K562 (cell line): Measurements from ENCODE around the gene POLD3. TPM values are rescaled to one million over a fixed set of nuclear protein-coding genes. Genes with fewer than 3 reads are reported as not detected.
A peak's percentile ranks its signal among the peaks of the same experiment; 100 is the strongest.

Experiments used
- ATAC-seq: fragments of 200-7000 bp; cut with Tn5 transposase; 3 replicates; pipeline ENCODE4 v1.9.1; 2020; ENCODE audit warnings: moderate library complexity
- BruUV-seq: library from RNA; stranded (reverse); fragments of 400-500 nt; replicated peaks from 2 replicates; lab custom pipeline; 2021; lab: Mats Ljungman, UMichigan
- CTCF ChIA-PET: fragments of 300-600 bp; formaldehyde crosslinking; extraction: SDS; loops from one replicate; lab custom pipeline; 2021; ENCODE audit warnings: low intra/inter-chr PET ratio; lab: Yijun Ruan, JAX
- POLR2A ChIA-PET: fragments of 300-600, 350-650 bp; sonication (Branson Sonifier 250); formaldehyde crosslinking; extraction: SDS; loops from one replicate; lab custom pipeline; 2021; ENCODE audit warnings: antibody characterized with exemption, inconsistent platforms; lab: Yijun Ruan, JAX
- DNase-seq, 4 experiments: peaks; one replicate each; pipeline versions ENCODE4 v3.0.0 to v3.0.0-alpha.2; 2011 to 2018; ENCODE audit warnings: low spot score in 3 of 4, mixed read lengths in 3 of 4; ENCODE audit errors: extremely low read depth in 1 of 4
- FAIRE-seq: peaks from 2 replicates; lab custom pipeline; 2011; peaks lifted over from hg19 to GRCh38; lab: Jason Lieb, UNC
- H2AFZ ChIP-seq: 2 replicates; pipeline ENCODE4 v1.6.0; 2011; ENCODE audit warnings: low read depth, low read length, control low read depth, inconsistent platforms
- H3K27ac ChIP-seq: fragments of 200-600 bp; 3 replicates; pipeline ENCODE4 v1.8.0; 2011; ENCODE audit warnings: low read depth, mild to moderate bottlenecking, control low read depth, inconsistent platforms, low read length, moderate library complexity, mixed read lengths; ENCODE audit errors: extremely low read depth
- H3K27me3 ChIP-seq, 2 experiments: fragments of 300-600 bp in 1 of 2; 2 replicates in 1 of 2; 3 replicates in 1 of 2; pipeline versions ENCODE4 v1.6.0 to v1.8.0; 2011; ENCODE audit warnings: inconsistent platforms in 2 of 2, low read length in 2 of 2, mild to moderate bottlenecking in 1 of 2, mixed read lengths in 1 of 2, moderate library complexity in 1 of 2; ENCODE audit not compliant: control insufficient read depth in 2 of 2, insufficient read depth in 2 of 2
- H3K36me3 ChIP-seq: fragments of 300-600 bp; 3 replicates; pipeline ENCODE4 v1.8.0; 2011; ENCODE audit warnings: mild to moderate bottlenecking, low read length, inconsistent platforms; ENCODE audit not compliant: control insufficient read depth, insufficient read depth
- H3K4me1 ChIP-seq, 2 experiments: fragments of 200-600 bp in 1 of 2; replicated peaks in 1 of 2; 2 replicates in 1 of 2; 3 replicates in 1 of 2; pipeline versions ENCODE4 v1.5.1 to v1.8.0; 2011; ENCODE audit warnings: inconsistent platforms in 2 of 2, low read length in 2 of 2, mild to moderate bottlenecking in 1 of 2, mixed read lengths in 1 of 2, moderate library complexity in 1 of 2; ENCODE audit not compliant: control insufficient read depth in 2 of 2, insufficient read depth in 2 of 2
- H3K4me2 ChIP-seq: 2 replicates; pipeline ENCODE4 v1.6.1; 2011; ENCODE audit warnings: low read length, control low read depth, inconsistent platforms, mixed read lengths; ENCODE audit not compliant: insufficient read depth
- H3K4me3 ChIP-seq: fragments of 200-600 bp; sonication (generic), shearing (Covaris generic); 2 replicates; pipeline ENCODE4 v1.5.1; 2016; ENCODE audit warnings: control low read depth, inconsistent platforms
- H3K79me2 ChIP-seq: fragments of 200-600 bp; 3 replicates; pipeline ENCODE4 v1.8.0; 2011; ENCODE audit warnings: low read length, inconsistent platforms; ENCODE audit not compliant: control insufficient read depth, insufficient read depth
- H3K9ac ChIP-seq, 2 experiments: 2 replicates each; pipeline versions ENCODE4 v1.6.0 to v1.6.1; 2011; ENCODE audit warnings: low read depth in 2 of 2, low read length in 2 of 2, control low read depth in 1 of 2, inconsistent platforms in 1 of 2, mild to moderate bottlenecking in 1 of 2, mixed read lengths in 1 of 2; ENCODE audit not compliant: insufficient read depth in 1 of 2
- H3K9me1 ChIP-seq: one replicate; pipeline ENCODE4 v1.6.0; 2011; ENCODE audit warnings: inconsistent platforms, mild to moderate bottlenecking, low read length, moderate library complexity; ENCODE audit not compliant: control insufficient read depth, insufficient read depth
- H3K9me3 ChIP-seq: replicated peaks from 2 replicates; pipeline ENCODE4 v1.5.1; 2011; ENCODE audit warnings: low read depth, low read length, inconsistent platforms; ENCODE audit not compliant: control insufficient read depth, insufficient read depth
- H4K20me1 ChIP-seq: replicated peaks from 2 replicates; pipeline ENCODE4 v1.6.1; 2011; ENCODE audit warnings: low read length, inconsistent platforms, mixed read lengths; ENCODE audit not compliant: control insufficient read depth, insufficient read depth
- ARNT ChIP-seq, 2 experiments: fragments of 450-650 bp; IDR thresholded peaks; 2 replicates each; pipeline ENCODE4 v1.6.1; 2016; ENCODE audit warnings: mild to moderate bottlenecking in 1 of 2
- C11orf30 ChIP-seq: fragments of 450-650 bp; IDR thresholded peaks from 2 replicates; pipeline ENCODE4 v1.6.1; 2016; ENCODE audit warnings: low read depth, mild to moderate bottlenecking
- CREM ChIP-seq: IDR thresholded peaks from 2 replicates; pipeline ENCODE4 v1.6.1; 2014; ENCODE audit warnings: antibody characterized with exemption, low read depth
- EZH2 ChIP-seq: IDR thresholded peaks from 2 replicates; pipeline ENCODE4 v1.6.1; 2012; ENCODE audit warnings: low read depth, mild to moderate bottlenecking, inconsistent platforms, low read length, borderline replicate concordance
- MAFK ChIP-seq: IDR thresholded peaks from 2 replicates; pipeline ENCODE4 v1.6.1; 2011; ENCODE audit warnings: low read length, improper control_type of control experiment
- PBX2 ChIP-seq, 2 experiments: IDR thresholded peaks in 1 of 2; conservative IDR thresholded peaks in 1 of 2; 2 replicates each; pipeline ENCODE4 v1.6.1; 2016; ENCODE audit warnings: low read depth in 2 of 2, mild to moderate bottlenecking in 1 of 2, missing compliant biosample characterization in 1 of 2, missing genetic modification characterization in 1 of 2, moderate library complexity in 1 of 2
- PKNOX1 ChIP-seq: fragments of 450-650 bp; IDR thresholded peaks from 2 replicates; pipeline ENCODE4 v1.6.1; 2016
- RNF2 ChIP-seq: sonication (generic); IDR thresholded peaks from 2 replicates; pipeline ENCODE4 v1.6.1; 2016
- TAL1 ChIP-seq: fragments of 450-650 bp; IDR thresholded peaks from 2 replicates; pipeline ENCODE4 v1.6.1; 2016; ENCODE audit warnings: mild to moderate bottlenecking
- TEAD4 ChIP-seq, 2 experiments: sonication (generic) in 1 of 2; formaldehyde crosslinking in 1 of 2; IDR thresholded peaks; 2 replicates each; pipeline versions ENCODE4 v1.6.1 to v1.8.0; 2012 to 2022; ENCODE audit warnings: borderline replicate concordance in 1 of 2, inconsistent platforms in 1 of 2, low read length in 1 of 2, mild to moderate bottlenecking in 1 of 2, missing genetic modification reagents in 1 of 2
- WGBS: fragments of 100-300 bp; shearing (Covaris generic); methylation state at CpG from one replicate; pipeline ENCODE4 v1.1.6; 2016; ENCODE audit warnings: low coverage, mixed read lengths; ENCODE audit not compliant: insufficient coverage; ENCODE audit errors: missing lambda C conversion rate; 5-methylcytosine and 5-hydroxymethylcytosine counted together
- in situ Hi-C: fragments of 300-500 bp; cut with MboI; formaldehyde crosslinking; loops from 4 replicates; pipeline ENCODE4 v1.15.0; 2018; ENCODE audit warnings: inconsistent platforms, mixed read lengths
- intact Hi-C: fragments of 100-400 bp; cut with micrococcal nuclease; formaldehyde crosslinking; loops from 2 replicates; pipeline ENCODE4 v1.14.2; 2022
- polyA plus RNA-seq, 8 experiments: library from polyadenylated mRNA; depleted of rRNA in 4 of 8; stranded (reverse) in 5 of 8; unstranded in 3 of 8; fragments of >200 nt; fragmentation: Nextera tagmentation in 2 of 8; fragmentation: Illumina TruSeq in 1 of 8; extraction: Ambion mirVana in 2 of 8; extraction: Trizol in 1 of 8; gene quantifications; 2 replicates each; pipeline versions ENCODE4 v1.2.1 to v1.2.3, GENCODE V29; 2011 to 2014; ENCODE audit warnings: inconsistent platforms in 1 of 8, missing spikeins in 1 of 8
- total RNA-seq, 7 experiments: library from RNA; depleted of rRNA in 6 of 7; stranded (reverse); fragments of >200 nt in 6 of 7; fragmentation: Illumina TruSeq in 2 of 7; extraction: Trizol in 2 of 7; gene quantifications; 2 replicates each; pipeline versions ENCODE4 v1.2.1 to v1.2.3, GENCODE V29; 2011 to 2021; ENCODE audit warnings: low replicate concordance in 1 of 7

Gene POLD3
- total and polyA plus RNA-seq, 9 of the 15 experiments (the other 6 are each of a cell fraction or from before 2014, with no cell fraction given), result 10.6 to 40.1 (median 24.6) TPM

GRCh38 chr11:74637700-74638099 lies 45.3 kb downstream of the POLD3 start (continued):
- TF ChIP-seq MAFK, result no peak

- FAIRE-seq (no peak), DNase-seq (no peak), ATAC-seq (no peak)
- peaks cover 77% of the 10 kb centered on the region for H3K36me3 ChIP-seq
- no peak overlapping the region for H3K27ac ChIP-seq
- no peak overlapping the region for H3K4me3 ChIP-seq
- H3K4me2 ChIP-seq, result no peak overlapping the region
- in situ Hi-C loops (no loop called here), intact Hi-C loops (no loop called here)
- BruUV-seq, result no TSS peak
- H3K9ac ChIP-seq, result no peak overlapping the region
- no peaks in the 10 kb centered on the region for H3K9me3 ChIP-seq
- ChIA-PET CTCF (no interaction called here), POLR2A (interaction anchor here (0.6 kb wide), 1 partner anchor 12 kb away, joined by 3 read pairs; no protein-coding TSS in a partner anchor)
- WGBS, result 93% methylated on average over 1 of the region's 1 CpG
- no peaks in the 10 kb centered on the region for H3K79me2 ChIP-seq
- H3K4me1 ChIP-seq, result peaks cover 0 to 52% of the 10 kb centered on the region in 2 experiments
- no peaks in the 10 kb centered on the region for H3K9me1 ChIP-seq
- H2AFZ ChIP-seq, result no peak overlapping the region
- TF ChIP-seq C11orf30 (peak; percentile 11; the same call in 1 of the 2 replicates), EZH2 (no peak)
- 0 out of 2 replicates have a peak, but pooled peaks cover 3% of the 10 kb centered on the region for H4K20me1 ChIP-seq
- H3K27me3 ChIP-seq, result no peaks in the 10 kb centered on the region
Observed at GRCh38 chr11:74638869-74639268, 46.5 kb downstream of the POLD3 start.

- H3K9me3 ChIP-seq, result no peaks in the 10 kb centered on the region
- WGBS, result 40% methylated on average over 5 of the region's 5 CpGs
- CTCF ChIA-PET, result no interaction called here
- TF ChIP-seq PKNOX1, result peak; percentile 85
- no peak for TF ChIP-seq RNF2
- TF ChIP-seq ARNT (IDR thresholded peaks at IDR 0.05), result no peak
- TF ChIP-seq CREM, result peak; percentile 66
- no peak for TF ChIP-seq PBX2 (CRISPR knock-in tag; IDR thresholded peaks at IDR 0.05; ENCODE audit: low read depth)
- TF ChIP-seq PBX2 (tag; conservative IDR thresholded peaks at IDR 0.05; ENCODE audit: low read depth), result peak; percentile 69
- peak; percentile 44; the same call in 1 of the 2 replicates for TF ChIP-seq TEAD4 (IDR thresholded peaks at IDR 0.05; ENCODE audit: low read length)
- no peak for TF ChIP-seq TEAD4 (CRISPR knock-in tag; IDR thresholded peaks at IDR 0.05; ENCODE audit: borderline replicate concordance)
- peak; percentile 19; the same call in 1 of the 2 replicates for TF ChIP-seq TAL1
Observed at GRCh38 chr11:74639533-74639932, 47.2 kb downstream of the POLD3 start.

More at GRCh38 chr11:74639533-74639932, 47.2 kb downstream of the POLD3 start:
- no peak overlapping the region for H3K4me3 ChIP-seq
- H3K9ac ChIP-seq, result no peak overlapping the region
- H4K20me1 ChIP-seq, result 0 out of 2 replicates have a peak, but pooled peaks cover 3% of the 10 kb centered on the region
- no peaks in the 10 kb centered on the region for H3K79me2 ChIP-seq
- H3K4me1 ChIP-seq, result peaks cover 0 to 45% of the 10 kb centered on the region in 2 experiments
- no TSS peak for BruUV-seq
- no peak overlapping the region for H3K27ac ChIP-seq
- FAIRE-seq (no peak), DNase-seq (peak; percentile 26 to 49 (median 42)), ATAC-seq (peak; percentile 43; the same call in 2 of the 3 replicates)
- intact Hi-C loops (no loop called here), in situ Hi-C loops (no loop called here)
- peaks cover 80% of the 10 kb centered on the region for H3K36me3 ChIP-seq
- no peaks in the 10 kb centered on the region for H3K27me3 ChIP-seq
- H3K4me2 ChIP-seq, result peak overlapping the region; percentile 28; the same call in 1 of the 2 replicates
- no peaks in the 10 kb centered on the region for H3K9me1 ChIP-seq
- H2AFZ ChIP-seq, result no peak overlapping the region
- POLR2A ChIA-PET, result interaction anchor here (0.7 kb wide), 1 partner anchor 34 kb away, joined by 5 read pairs; no protein-coding TSS in a partner anchor
